SK-N-SH (cell line): ENCODE results near the gene TMIGD2. TPM values are rescaled to one million over a fixed set of nuclear protein-coding genes. Genes with fewer than 3 reads are reported as not detected.

Experiments used
- CTCF ChIA-PET: fragments of 300-600, 350-600 bp; formaldehyde crosslinking; extraction: SDS; loops from one replicate; lab custom pipeline; 2021; lab: Yijun Ruan, JAX
- POLR2A ChIA-PET: fragments of 350-600 bp; sonication (Branson Sonifier 250); formaldehyde crosslinking; extraction: SDS; loops from one replicate; lab custom pipeline; 2020; ENCODE audit warnings: antibody characterized with exemption, inconsistent platforms; lab: Yijun Ruan, JAX
- DNase-seq: peaks from one replicate; pipeline ENCODE4 v3.0.0; 2012
- H2AFZ ChIP-seq: fragments of 200-600 bp; sonication (generic); 2 replicates; pipeline ENCODE4 v1.8.1; 2016; ENCODE audit warnings: antibody characterized with exemption, mild to moderate bottlenecking, low read depth
- H3F3A ChIP-seq: fragments of 200-600 bp; sonication (generic); replicated peaks from 2 replicates; pipeline ENCODE3; 2016; ENCODE audit warnings: antibody characterized with exemption, mild to moderate bottlenecking; ENCODE audit not compliant: insufficient read depth
- H3K27ac ChIP-seq, 2 experiments: fragments of 200-500 bp in 1 of 2; fragments of 200-600 bp in 1 of 2; sonication (Bioruptor generic) in 1 of 2; sonication (generic), shearing (Covaris generic) in 1 of 2; 2 replicates each; pipeline versions ENCODE4 v1.5.1 to v1.6.1; 2014 to 2016; ENCODE audit warnings: low read depth in 2 of 2, inconsistent platforms in 1 of 2, low read length in 1 of 2, mild to moderate bottlenecking in 1 of 2, mixed read lengths in 1 of 2
- H3K27me3 ChIP-seq: fragments of 200-600 bp; sonication (generic), shearing (Covaris generic); 2 replicates; pipeline ENCODE4 v1.6.1; 2016; ENCODE audit warnings: mixed run types; ENCODE audit not compliant: insufficient read depth
- H3K36me3 ChIP-seq, 2 experiments: fragments of 200-500 bp in 1 of 2; fragments of 200-600 bp in 1 of 2; sonication (Bioruptor generic) in 1 of 2; sonication (generic) in 1 of 2; replicated peaks in 1 of 2; 2 replicates each; pipeline versions ENCODE3 to v1.5.1; 2014 to 2016; ENCODE audit warnings: low read length in 1 of 2, mild to moderate bottlenecking in 1 of 2; ENCODE audit not compliant: insufficient read depth in 2 of 2, control insufficient read depth in 1 of 2
- H3K4me1 ChIP-seq, 2 experiments: fragments of 200-500 bp in 1 of 2; fragments of 200-600 bp in 1 of 2; sonication (Bioruptor generic) in 1 of 2; sonication (generic), shearing (Covaris generic) in 1 of 2; 2 replicates each; pipeline versions ENCODE4 v1.5.1 to v1.6.1; 2014 to 2016; ENCODE audit warnings: low read depth in 1 of 2, low read length in 1 of 2, mixed run types in 1 of 2; ENCODE audit not compliant: insufficient read depth in 2 of 2, control insufficient read depth in 1 of 2
- H3K4me2 ChIP-seq: fragments of 200-600 bp; sonication (generic), shearing (Covaris generic); 2 replicates; pipeline ENCODE4 v1.6.1; 2017; ENCODE audit warnings: mixed run types
- H3K4me3 ChIP-seq, 2 experiments: fragments of 200-500 bp in 1 of 2; fragments of 200-600 bp in 1 of 2; sonication (Bioruptor generic) in 1 of 2; sonication (generic), shearing (Covaris generic) in 1 of 2; 2 replicates each; pipeline versions ENCODE4 v1.5.1 to v1.8.1; 2014 to 2016; ENCODE audit warnings: low read depth in 2 of 2, inconsistent platforms in 1 of 2, low read length in 1 of 2, mild to moderate bottlenecking in 1 of 2, mixed read lengths in 1 of 2, moderate library complexity in 1 of 2
- H3K79me2 ChIP-seq: fragments of 200-600 bp; sonication (generic); 2 replicates; pipeline ENCODE4 v1.8.1; 2017; ENCODE audit warnings: mild to moderate bottlenecking; ENCODE audit not compliant: insufficient read depth
- H3K9ac ChIP-seq: fragments of 200-600 bp; sonication (generic); 2 replicates; pipeline ENCODE4 v1.6.1; 2017; ENCODE audit warnings: mixed run types
- H3K9me2 ChIP-seq: fragments of 200-600 bp; sonication (generic); 2 replicates; pipeline ENCODE4 v1.6.1; 2017; ENCODE audit warnings: mixed run types
- H3K9me3 ChIP-seq: fragments of 200-600 bp; sonication (generic); 2 replicates; pipeline ENCODE4 v1.6.1; 2017; ENCODE audit warnings: mixed run types, mild to moderate bottlenecking, moderate library complexity
- H4K20me1 ChIP-seq: fragments of 200-600 bp; sonication (generic); 2 replicates; pipeline ENCODE4 v1.6.1; 2017; ENCODE audit warnings: mild to moderate bottlenecking, mixed run types; ENCODE audit not compliant: insufficient read depth
- EP300 ChIP-seq, 2 experiments: IDR thresholded peaks; 2 replicates each; pipeline versions ENCODE4 v1.4.0 to v1.6.1; 2012; ENCODE audit warnings: borderline replicate concordance in 1 of 2, low read depth in 1 of 2, low read length in 1 of 2
- EZH2phosphoT487 ChIP-seq: fragments of 200-600 bp; sonication (generic); IDR thresholded peaks from 2 replicates; pipeline ENCODE4 v1.6.1; 2017; ENCODE audit warnings: low read depth, mixed run types, mild to moderate bottlenecking, antibody characterized with exemption, moderate library complexity, borderline replicate concordance
- FOSL2 ChIP-seq: IDR thresholded peaks from 2 replicates; pipeline ENCODE4 v1.4.0; 2012; ENCODE audit warnings: low read depth, mild to moderate bottlenecking, moderate library complexity, borderline replicate concordance
- GABPA ChIP-seq: IDR thresholded peaks from 2 replicates; pipeline ENCODE4 v1.4.0; 2012; ENCODE audit warnings: low read depth, mild to moderate bottlenecking
- MXI1 ChIP-seq: IDR thresholded peaks from 2 replicates; pipeline ENCODE4 v1.6.1; 2012; ENCODE audit warnings: mild to moderate bottlenecking, low read depth, low read length, improper control_type of control experiment
- NRF1 ChIP-seq: IDR thresholded peaks from 2 replicates; pipeline ENCODE4 v1.6.1; 2012; ENCODE audit warnings: low read depth, mild to moderate bottlenecking, low read length
- POLR2AphosphoS5 ChIP-seq: IDR thresholded peaks from 2 replicates; pipeline ENCODE4 v1.6.1; 2012; ENCODE audit warnings: low read depth, low read length
- RAD21 ChIP-seq: IDR thresholded peaks from 2 replicates; pipeline ENCODE4 v1.6.1; 2012; ENCODE audit warnings: mild to moderate bottlenecking, low read length
- RCOR1 ChIP-seq: fragments of 150-350 bp; IDR thresholded peaks from 2 replicates; pipeline ENCODE4 v1.6.1; 2017; ENCODE audit warnings: antibody characterized with exemption, low read length
- RFX5 ChIP-seq: IDR thresholded peaks from 2 replicates; pipeline ENCODE4 v1.6.1; 2012; ENCODE audit warnings: mild to moderate bottlenecking, improper control_type of control experiment, low read length
- SIN3A ChIP-seq: IDR thresholded peaks from 2 replicates; pipeline ENCODE4 v1.6.1; 2012; ENCODE audit warnings: low read depth, mild to moderate bottlenecking, low read length, moderate library complexity, borderline replicate concordance
- TCF12 ChIP-seq: IDR thresholded peaks from 2 replicates; pipeline ENCODE4 v1.4.0; 2012
- YY1 ChIP-seq: IDR thresholded peaks from 2 replicates; pipeline ENCODE4 v1.4.0; 2012; ENCODE audit warnings: low read depth, mild to moderate bottlenecking
- WGBS: methylation state at CpG from one replicate; pipeline ENCODE4 v1.1.6; 2017; ENCODE audit warnings: low lambda C conversion rate; 5-methylcytosine and 5-hydroxymethylcytosine counted together
- polyA plus RNA-seq, 3 experiments: library from polyadenylated mRNA; depleted of rRNA; stranded (reverse); fragments of >200 nt; gene quantifications; 2 replicates each; pipeline ENCODE4 v1.2.3, GENCODE V29; 2012
- TF ChIP-seq, protein P1 (sequence below): IDR thresholded peaks from 2 replicates; pipeline ENCODE4; 2012
- TF ChIP-seq, protein P2 (sequence below): IDR thresholded peaks from 2 replicates; pipeline ENCODE4 v1.4.0; 2012; ENCODE audit warnings: low read depth, borderline replicate concordance

The TMIGD2 gene
- polyA plus RNA-seq, 1 of the 3 experiments (the other 2 are of a cell fraction) = not detected

DNA sequence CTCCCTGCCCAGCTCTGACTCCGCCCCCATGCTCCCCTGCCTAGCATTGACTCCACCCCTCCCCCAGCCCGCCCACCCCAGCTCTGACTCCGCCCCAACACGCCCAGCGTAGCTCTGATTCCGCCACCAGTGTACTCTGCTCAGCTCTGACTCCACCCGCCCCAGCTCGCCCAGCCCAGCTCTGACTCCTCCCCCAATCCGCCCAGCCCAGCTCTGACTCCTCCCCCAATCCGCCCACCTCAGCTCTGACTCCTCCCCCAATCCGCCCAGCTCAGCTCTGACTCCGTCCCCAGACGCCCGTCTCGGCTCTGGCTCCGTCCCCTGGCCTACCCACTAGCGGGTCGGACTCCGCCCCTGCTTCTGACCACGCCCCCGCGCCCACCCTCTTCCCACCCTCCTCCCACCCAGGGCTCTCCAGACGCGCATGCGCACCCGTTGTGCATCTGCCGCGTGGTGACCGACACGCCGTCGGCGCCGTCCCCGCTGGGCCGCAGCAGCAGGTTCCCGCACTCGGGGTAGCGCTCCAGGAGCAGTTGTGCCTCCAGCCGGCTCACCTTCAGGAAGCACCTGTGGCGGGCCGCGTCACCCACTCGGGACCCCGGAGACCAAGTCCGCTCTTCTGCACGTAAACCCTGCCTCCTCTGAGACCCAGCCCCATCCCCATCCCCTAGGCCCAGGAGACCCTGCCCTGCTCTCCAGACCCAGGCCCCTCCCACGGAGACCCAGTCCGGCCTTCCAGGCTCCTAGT is 26.2 kb upstream of the TMIGD2 start (continued):
- TF ChIP-seq, protein P1, sequence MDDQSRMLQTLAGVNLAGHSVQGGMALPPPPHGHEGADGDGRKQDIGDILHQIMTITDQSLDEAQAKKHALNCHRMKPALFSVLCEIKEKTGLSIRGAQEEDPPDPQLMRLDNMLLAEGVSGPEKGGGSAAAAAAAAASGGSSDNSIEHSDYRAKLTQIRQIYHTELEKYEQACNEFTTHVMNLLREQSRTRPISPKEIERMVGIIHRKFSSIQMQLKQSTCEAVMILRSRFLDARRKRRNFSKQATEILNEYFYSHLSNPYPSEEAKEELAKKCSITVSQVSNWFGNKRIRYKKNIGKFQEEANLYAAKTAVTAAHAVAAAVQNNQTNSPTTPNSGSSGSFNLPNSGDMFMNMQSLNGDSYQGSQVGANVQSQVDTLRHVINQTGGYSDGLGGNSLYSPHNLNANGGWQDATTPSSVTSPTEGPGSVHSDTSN = peak; percentile 90
- TF ChIP-seq NRF1 (peak; percentile 88), YY1 (no peak), EZH2phosphoT487 (no peak), GABPA (no peak), SIN3A (peak; percentile 43; the same call in 1 of the 2 replicates), POLR2AphosphoS5 (peak; percentile 86), TCF12 (no peak), RFX5 (no peak)

DNA sequence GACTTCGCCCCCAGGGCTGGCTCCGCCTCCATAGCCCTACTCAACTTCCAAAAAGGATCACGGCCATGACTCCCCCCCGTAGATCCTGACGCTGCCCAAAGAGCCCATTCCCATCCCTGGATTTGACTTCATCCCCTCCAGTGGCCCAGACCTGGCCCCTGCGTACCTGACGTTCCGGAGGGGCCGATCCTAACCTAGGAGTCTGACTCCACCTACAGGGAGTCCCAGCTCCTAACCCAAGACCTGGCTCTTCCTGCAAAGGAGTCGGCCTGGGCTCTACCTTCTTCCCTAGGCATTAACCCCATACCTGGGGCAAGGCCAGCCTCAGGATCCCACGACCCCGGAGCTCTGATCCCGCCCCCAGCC is 25.7 kb upstream of the TMIGD2 start:
- H4K20me1 ChIP-seq = no peaks in the 10 kb centered on the region
- 25% methylated on average over 8 of the region's 13 CpGs for WGBS
- H3K36me3 ChIP-seq = no peaks in the 10 kb centered on the region
- no peaks in the 10 kb centered on the region for H3K9me2 ChIP-seq
- peaks cover 6% of the 10 kb centered on the region for H3F3A ChIP-seq
- peak overlapping the region; percentile 54 to 83 for H3K4me3 ChIP-seq
- H2AFZ ChIP-seq = peak overlapping the region; percentile 91; the same call in 1 of the 2 replicates
- peak overlapping the region; percentile 81 for H3K4me2 ChIP-seq
- ChIA-PET CTCF (interaction anchor here (0.7 to 1.1 kb wide), 3 partner anchors 50 to 72 kb away, joined by 3 to 6 read pairs (median 4); partner anchors contain the start of gene SH3GL1), POLR2A (interaction anchor here (0.8 to 1.1 kb wide), 3 partner anchors 12 to 37 kb away, joined by 3 to 8 read pairs (median 3); no protein-coding TSS in a partner anchor)
- no peak for TF ChIP-seq MXI1
- TF ChIP-seq RCOR1 = no peak
- no peak for TF ChIP-seq EZH2phosphoT487
- no peak for TF ChIP-seq EP300 (IDR thresholded peaks at IDR 0.05; ENCODE audit: borderline replicate concordance in 1 of 2, low read depth in 1 of 2, low read length in 1 of 2)
- TF ChIP-seq, protein P2, sequence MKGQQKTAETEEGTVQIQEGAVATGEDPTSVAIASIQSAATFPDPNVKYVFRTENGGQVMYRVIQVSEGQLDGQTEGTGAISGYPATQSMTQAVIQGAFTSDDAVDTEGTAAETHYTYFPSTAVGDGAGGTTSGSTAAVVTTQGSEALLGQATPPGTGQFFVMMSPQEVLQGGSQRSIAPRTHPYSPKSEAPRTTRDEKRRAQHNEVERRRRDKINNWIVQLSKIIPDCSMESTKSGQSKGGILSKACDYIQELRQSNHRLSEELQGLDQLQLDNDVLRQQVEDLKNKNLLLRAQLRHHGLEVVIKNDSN = no peak
- TF ChIP-seq RAD21 = no peak
- no peak for TF ChIP-seq SIN3A
- no peak for TF ChIP-seq FOSL2
- no peak for TF ChIP-seq POLR2AphosphoS5
- no peaks in the 10 kb centered on the region for H3K27me3 ChIP-seq
- DNase-seq = no peak
- H3K79me2 ChIP-seq = peaks cover 7% of the 10 kb centered on the region; the same call in 1 of the 2 replicates
- H3K9ac ChIP-seq = peak overlapping the region; percentile 26; the same call in 1 of the 2 replicates
- peaks cover 0 to 16% of the 10 kb centered on the region in 2 experiments; a peak in 2 of 4 replicates for H3K4me1 ChIP-seq
- H3K9me3 ChIP-seq = no peaks in the 10 kb centered on the region
- peak overlapping the region; percentile 46 to 74; a peak in 3 of 4 replicates for H3K27ac ChIP-seq
